HEK293T (cell line): ENCODE measurements around the gene MGAT4C.
"Not testable (repeated sequence)": the region's sequence is repeated elsewhere in the genome, so short reads cannot be mapped to it uniquely, and the experiment has no call there.

Experiments used
- HDGF ChIP-seq: fragments of 450-650 bp; IDR thresholded peaks from 2 replicates; pipeline ENCODE4 v1.6.1; 2017; ENCODE audit warnings: antibody characterized with exemption, borderline replicate concordance
- PKNOX1 ChIP-seq: fragments of 450-650 bp; IDR thresholded peaks from 2 replicates; pipeline ENCODE4 v1.6.1; 2016

DNA sequence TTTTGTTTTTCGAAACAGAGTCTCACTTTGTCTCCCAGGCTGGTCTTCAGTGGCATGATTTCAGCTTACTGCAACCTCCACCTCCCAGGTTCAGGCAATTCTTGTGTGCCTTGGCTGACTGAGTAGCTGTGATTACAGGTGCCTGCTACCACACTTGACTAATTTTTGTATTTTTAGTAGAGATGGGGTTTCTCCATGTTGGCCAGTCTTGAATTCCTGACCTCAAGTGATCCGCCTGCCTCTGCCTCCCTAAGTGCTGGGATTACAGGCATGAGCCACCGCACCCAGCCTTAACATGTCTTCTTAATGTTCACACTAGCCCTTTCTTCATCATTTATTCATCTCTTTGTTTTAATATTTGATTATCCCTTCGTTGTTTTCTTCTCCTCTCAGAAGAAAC, 197.1 kb downstream of the MGAT4C start:
- not testable (repeated sequence) for TF ChIP-seq HDGF, PKNOX1
